Mammary epithelial cell (primary cell): ENCODE data around the gene DDAH2.

ENCODE experiments used
- CTCF ChIP-seq, 2 donors: IDR thresholded peaks in 1 of 2; conservative IDR thresholded peaks in 1 of 2; 2 replicates each; pipeline ENCODE4 v1.5.1; 2011 to 2012; ENCODE audit warnings: inconsistent platforms in 2 of 2, low read length in 2 of 2, mild to moderate bottlenecking in 2 of 2, control low read depth in 1 of 2, low read depth in 1 of 2; ENCODE audit not compliant: insufficient read depth in 1 of 2; ENCODE audit errors: extremely low read depth in 1 of 2
- EZH2 ChIP-seq: IDR thresholded peaks from 2 replicates; pipeline ENCODE4 v1.6.1; 2012; ENCODE audit warnings: low read length, inconsistent platforms, borderline replicate concordance

GRCh38 chr6:31707701-31708100 is 21.4 kb downstream of the DDAH2 start:
- TF ChIP-seq CTCF (conservative IDR thresholded peaks at IDR 0.05 in 1 of 2, IDR thresholded peaks at IDR 0.05 in 1 of 2; ENCODE audit: extremely low read depth in 1 of 2, insufficient read depth in 1 of 2, low read depth in 1 of 2, low read length in 2 of 2) = no peak
- TF ChIP-seq EZH2 = no peak
